H1 (cell line): ENCODE data around the gene GRIP1. TPM values are rescaled to one million over a fixed set of nuclear protein-coding genes. Genes with fewer than 3 reads are reported as not detected.

ENCODE experiments used
- CTCF ChIA-PET: fragments of 300-600 bp; sonication (Branson Sonifier 250); formaldehyde crosslinking; loops from one replicate; lab custom pipeline; 2021; ENCODE audit not compliant: partially characterized antibody; lab: Charles Lee
- POLR2A ChIA-PET: fragments of 300-600 bp; sonication (Branson Sonifier 250); formaldehyde crosslinking; loops from one replicate; lab custom pipeline; 2021; ENCODE audit warnings: inconsistent platforms; ENCODE audit not compliant: partially characterized antibody; lab: Charles Lee
- DNase-seq, 2 experiments: peaks; one replicate each; pipeline versions ENCODE4 v3.0.0 to v3.0.0-alpha.2; 2010 to 2022; ENCODE audit warnings: low spot score in 2 of 2, low read depth in 1 of 2, mixed read lengths in 1 of 2
- FAIRE-seq: peaks from 2 replicates; lab custom pipeline; 2011; peaks lifted over from hg19 to GRCh38; lab: Jason Lieb, UNC
- H2AFZ ChIP-seq: 2 replicates; pipeline ENCODE4 v1.8.1; 2012; ENCODE audit warnings: low read length, inconsistent platforms
- H2AK5ac ChIP-seq: 2 replicates; pipeline ENCODE4 v1.6.1; 2013; ENCODE audit warnings: low read depth, low read length
- H2BK120ac ChIP-seq: replicated peaks from 2 replicates; pipeline ENCODE3; 2013; ENCODE audit warnings: low read depth, low read length, inconsistent platforms
- H2BK12ac ChIP-seq: 2 replicates; pipeline ENCODE4 v1.6.1; 2013; ENCODE audit warnings: low read depth, low read length
- H2BK15ac ChIP-seq: 2 replicates; pipeline ENCODE4 v1.6.1; 2013; ENCODE audit warnings: low read length
- H2BK20ac ChIP-seq: 2 replicates; pipeline ENCODE4 v1.6.1; 2013; ENCODE audit warnings: low read length
- H2BK5ac ChIP-seq: 2 replicates; pipeline ENCODE4 v1.6.1; 2013; ENCODE audit warnings: low read depth, low read length
- H3K14ac ChIP-seq: 2 replicates; pipeline ENCODE4 v1.6.1; 2013; ENCODE audit warnings: inconsistent platforms; ENCODE audit not compliant: insufficient read length
- H3K18ac ChIP-seq: 2 replicates; pipeline ENCODE4 v1.6.1; 2013; ENCODE audit warnings: low read length; ENCODE audit errors: extremely low read depth
- H3K23ac ChIP-seq: 2 replicates; pipeline ENCODE4 v1.6.1; 2013; ENCODE audit warnings: inconsistent platforms; ENCODE audit not compliant: insufficient read length
- H3K23me2 ChIP-seq: 2 replicates; pipeline ENCODE4 v1.6.1; 2013; ENCODE audit warnings: low read depth, low read length
- H3K27ac ChIP-seq: 2 replicates; pipeline ENCODE4 v1.6.1; 2011; ENCODE audit warnings: low read depth, low read length, inconsistent platforms
- H3K27me3 ChIP-seq, 4 experiments: replicated peaks in 1 of 4; 1 replicate in 1 of 4; 2 replicates in 3 of 4; pipeline versions ENCODE4 v1.6.1 to v1.8.1; 2011 to 2013; ENCODE audit warnings: low read length in 3 of 4, mild to moderate bottlenecking in 3 of 4, inconsistent platforms in 2 of 4, mixed read lengths in 2 of 4, moderate library complexity in 1 of 4; ENCODE audit not compliant: control insufficient read depth in 3 of 4, insufficient read depth in 3 of 4; ENCODE audit errors: extremely low read depth in 1 of 4
- H3K36me3 ChIP-seq, 4 experiments: 2 replicates each; pipeline versions ENCODE4 v1.6.1 to v1.8.1; 2011 to 2013; ENCODE audit warnings: mild to moderate bottlenecking in 4 of 4, low read length in 3 of 4, moderate library complexity in 2 of 4, control low read depth in 1 of 4, inconsistent platforms in 1 of 4; ENCODE audit not compliant: insufficient read depth in 4 of 4, control insufficient read depth in 2 of 4
- H3K4ac ChIP-seq: replicated peaks from 2 replicates; pipeline ENCODE3; 2013; ENCODE audit warnings: low read length, low read depth, mixed read lengths, inconsistent platforms; ENCODE audit not compliant: insufficient read length
- H3K4me1 ChIP-seq, 4 experiments: replicated peaks in 1 of 4; 1 replicate in 1 of 4; 2 replicates in 3 of 4; pipeline versions ENCODE4 v1.6.1 to v1.8.1; 2011 to 2013; ENCODE audit warnings: low read length in 3 of 4, inconsistent platforms in 2 of 4, mixed read lengths in 1 of 4; ENCODE audit not compliant: insufficient read depth in 4 of 4, control insufficient read depth in 3 of 4
- H3K4me2 ChIP-seq, 2 experiments: 2 replicates each; pipeline versions ENCODE4 v1.6.1 to v1.8.1; 2011 to 2013; ENCODE audit warnings: low read depth in 2 of 2, low read length in 2 of 2, control low read depth in 1 of 2, inconsistent platforms in 1 of 2, mild to moderate bottlenecking in 1 of 2; ENCODE audit not compliant: insufficient read depth in 1 of 2
- H3K4me3 ChIP-seq, 4 experiments: fragments of 200-600, 300-600 bp in 1 of 4; sonication (generic), shearing (Covaris generic), sonication (Bioruptor Twin) in 1 of 4; 2 replicates each; pipeline versions ENCODE4 v1.5.1 to v1.8.1; 2011 to 2016; ENCODE audit warnings: low read length in 4 of 4, low read depth in 3 of 4, control low read depth in 2 of 4, inconsistent platforms in 2 of 4, mild to moderate bottlenecking in 2 of 4, mixed read lengths in 1 of 4, moderate library complexity in 1 of 4; ENCODE audit not compliant: insufficient read depth in 2 of 4; ENCODE audit errors: extremely low read depth in 1 of 4
- H3K56ac ChIP-seq: replicated peaks from 2 replicates; pipeline ENCODE3; 2013; ENCODE audit warnings: low read depth, mild to moderate bottlenecking, mixed read lengths, low read length, inconsistent platforms; ENCODE audit not compliant: insufficient read length
- H3K79me1 ChIP-seq: 2 replicates; pipeline ENCODE4 v1.6.1; 2013; ENCODE audit warnings: low read depth, low read length, control low read depth
- H3K79me2 ChIP-seq, 2 experiments: 2 replicates each; pipeline versions ENCODE4 v1.6.1 to v1.8.1; 2012 to 2013; ENCODE audit warnings: low read length in 2 of 2, mild to moderate bottlenecking in 2 of 2, inconsistent platforms in 1 of 2; ENCODE audit not compliant: insufficient read depth in 2 of 2, control insufficient read depth in 1 of 2
- H3K9ac ChIP-seq, 4 experiments: replicated peaks in 1 of 4; 1 replicate in 1 of 4; 2 replicates in 3 of 4; pipeline versions ENCODE4 v1.6.1 to v1.8.1; 2011 to 2013; ENCODE audit warnings: low read depth in 3 of 4, low read length in 3 of 4, control low read depth in 2 of 4, mild to moderate bottlenecking in 2 of 4, moderate library complexity in 2 of 4, inconsistent platforms in 1 of 4; ENCODE audit errors: extremely low read depth in 1 of 4
- H3K9me3 ChIP-seq, 2 experiments: 2 replicates each; pipeline versions ENCODE4 v1.6.1 to v1.8.1; 2012 to 2013; ENCODE audit warnings: mild to moderate bottlenecking in 2 of 2, moderate library complexity in 2 of 2, control low read depth in 1 of 2, inconsistent platforms in 1 of 2, low read depth in 1 of 2, low read length in 1 of 2, mixed read lengths in 1 of 2; ENCODE audit not compliant: insufficient read depth in 2 of 2
- H4K20me1 ChIP-seq, 2 experiments: replicated peaks in 1 of 2; 2 replicates each; pipeline versions ENCODE3 to v1.8.1; 2011 to 2013; ENCODE audit warnings: inconsistent platforms in 2 of 2, low read length in 2 of 2, mild to moderate bottlenecking in 1 of 2; ENCODE audit not compliant: insufficient read depth in 2 of 2, control insufficient read depth in 1 of 2
- H4K5ac ChIP-seq: 2 replicates; pipeline ENCODE4 v1.6.1; 2013; ENCODE audit warnings: low read length, low read depth, mixed read lengths, inconsistent platforms; ENCODE audit not compliant: insufficient read length
- H4K8ac ChIP-seq: 2 replicates; pipeline ENCODE4 v1.8.0; 2013; ENCODE audit warnings: mild to moderate bottlenecking, moderate library complexity, low read length, inconsistent platforms; ENCODE audit not compliant: insufficient read depth; ENCODE audit errors: extremely low read depth
- H4K91ac ChIP-seq: replicated peaks from 2 replicates; pipeline ENCODE3; 2013; ENCODE audit warnings: low read length, mixed read lengths, inconsistent platforms; ENCODE audit not compliant: insufficient read length
- CBX8 ChIP-seq: fragments of 300-800, 300-1000 bp; sonication (generic); IDR thresholded peaks from 2 replicates; pipeline ENCODE4 v1.7.1; 2016; ENCODE audit warnings: low read depth, low read length, borderline replicate concordance
- JUND ChIP-seq: IDR thresholded peaks from 2 replicates; pipeline ENCODE4 v1.6.1; 2011; ENCODE audit warnings: mild to moderate bottlenecking, improper control_type of control experiment, low read length
- POLR2AphosphoS5 ChIP-seq: IDR thresholded peaks from 2 replicates; pipeline ENCODE4 v1.6.1; 2011; ENCODE audit warnings: low read depth, low read length
- RXRA ChIP-seq: IDR thresholded peaks from 2 replicates; pipeline ENCODE4 v1.6.1; 2011; ENCODE audit warnings: low read depth, mild to moderate bottlenecking, low read length, moderate library complexity; ENCODE audit not compliant: insufficient read depth
- SP2 ChIP-seq: IDR thresholded peaks from 2 replicates; pipeline ENCODE4 v1.6.1; 2012; ENCODE audit warnings: mild to moderate bottlenecking, low read length, inconsistent platforms
- SP4 ChIP-seq: IDR thresholded peaks from 2 replicates; pipeline ENCODE4 v1.6.1; 2012; ENCODE audit warnings: low read length, inconsistent platforms
- ZNF274 ChIP-seq: IDR thresholded peaks from 2 replicates; pipeline ENCODE4 v1.7.0; 2012; ENCODE audit warnings: low read length, borderline replicate concordance; ENCODE audit errors: extremely low read depth
- WGBS, 2 experiments: shearing (Covaris generic) in 1 of 2; methylation state at CpG; one replicate each; pipeline versions ENCODE4 v1.1.6 to v1.1.7; 2013 to 2015; ENCODE audit warnings: low lambda C conversion rate in 2 of 2, mixed read lengths in 2 of 2, inconsistent platforms in 1 of 2, low coverage in 1 of 2, missing lambda C conversion rate in 1 of 2; ENCODE audit not compliant: insufficient replicate concordance in 2 of 2, insufficient coverage in 1 of 2, insufficient read length in 1 of 2; ENCODE audit errors: extremely low coverage in 1 of 2, missing lambda C conversion rate in 1 of 2; 5-methylcytosine and 5-hydroxymethylcytosine counted together
- polyA plus RNA-seq, 7 experiments: library from polyadenylated mRNA; depleted of rRNA in 3 of 7; stranded (reverse) in 5 of 7; unstranded in 2 of 7; fragments of >200 nt in 5 of 7; fragments of 200-250 nt in 2 of 7; gene quantifications; 1 replicate in 5 of 7; 2 replicates in 1 of 7; 4 replicates in 1 of 7; pipeline versions ENCODE4 v1.2.1 to v1.2.3, GENCODE V29; 2011 to 2013; ENCODE audit warnings: missing spikeins in 2 of 7, mixed read lengths in 2 of 7
- total RNA-seq: library from RNA; stranded (reverse); fragmentation: NEBNext Ultra II Directional; extraction: Animal tissue kit (Norgen Biotek cat#: 25700); gene quantifications from 2 replicates; pipeline ENCODE4 v1.2.1, GENCODE V29; 2021
- TF ChIP-seq, protein P1 (sequence below): IDR thresholded peaks from 2 replicates; pipeline ENCODE4 v1.6.1; 2011; ENCODE audit warnings: low read length, improper control_type of control experiment

Gene GRIP1
- total and polyA plus RNA-seq, 2 of the 8 experiments (the other 6 are each of a cell fraction or from before 2014, with no cell fraction given): 4.5 to 27.3 TPM

DNA sequence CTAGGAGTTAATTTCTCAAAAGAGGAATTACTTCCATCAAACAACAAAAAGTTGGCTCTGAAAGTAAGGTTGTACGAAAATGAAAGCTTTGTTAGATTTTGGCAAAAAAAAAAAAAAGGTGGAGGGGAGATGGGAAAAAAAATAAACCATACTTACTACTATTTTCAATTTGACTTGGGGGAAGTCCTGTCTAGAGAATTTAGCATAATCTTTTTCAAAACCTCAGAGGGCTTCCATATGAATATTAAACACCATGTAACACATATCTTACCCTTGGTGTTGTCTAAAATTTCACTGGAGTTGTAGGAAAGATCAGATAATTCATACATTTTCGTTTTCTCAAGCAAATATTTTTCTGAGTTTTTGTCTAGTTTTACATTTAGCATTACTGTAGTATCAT lies 17.5 kb downstream of the GRIP1 start:
- no peak overlapping the region for H3K9ac ChIP-seq
- TF ChIP-seq JUND (no peak), SP2 (no peak), CBX8 (no peak), POLR2AphosphoS5 (no peak), ZNF274 (no peak), SP4 (no peak), RXRA (no peak)
- TF ChIP-seq, protein P1, sequence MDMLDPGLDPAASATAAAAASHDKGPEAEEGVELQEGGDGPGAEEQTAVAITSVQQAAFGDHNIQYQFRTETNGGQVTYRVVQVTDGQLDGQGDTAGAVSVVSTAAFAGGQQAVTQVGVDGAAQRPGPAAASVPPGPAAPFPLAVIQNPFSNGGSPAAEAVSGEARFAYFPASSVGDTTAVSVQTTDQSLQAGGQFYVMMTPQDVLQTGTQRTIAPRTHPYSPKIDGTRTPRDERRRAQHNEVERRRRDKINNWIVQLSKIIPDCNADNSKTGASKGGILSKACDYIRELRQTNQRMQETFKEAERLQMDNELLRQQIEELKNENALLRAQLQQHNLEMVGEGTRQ: no peak
- TF ChIP-seq, all 59 proteins: peak for 0
- no peak overlapping the region for H2AK5ac ChIP-seq
- no peak overlapping the region for H3K4me3 ChIP-seq
- no peak overlapping the region for H2BK15ac ChIP-seq
- no peak overlapping the region for H4K5ac ChIP-seq
- H2BK120ac ChIP-seq: no peak overlapping the region
- DNase-seq (no peak), FAIRE-seq (no peak)
- no peak overlapping the region for H2BK5ac ChIP-seq
- H3K4me1 ChIP-seq: 0 out of 7 replicates have a peak, but pooled peaks cover 0 to 2% (median 0%) of the 10 kb centered on the region in 4 experiments
- no peak overlapping the region for H3K23ac ChIP-seq
- ChIA-PET CTCF (interaction anchor here (1.0 kb wide), 1 partner anchor 516 kb away, joined by 3 read pairs; no protein-coding TSS in a partner anchor), POLR2A (no interaction called here)
- H3K4me2 ChIP-seq: no peak overlapping the region
- no peaks in the 10 kb centered on the region for H3K27me3 ChIP-seq
- H4K91ac ChIP-seq: no peak overlapping the region
- H2BK20ac ChIP-seq: no peak overlapping the region
- no peak overlapping the region for H2BK12ac ChIP-seq
- whole genome bisulfite sequencing, 2 experiments: 88% methylated on average over 2 of the region's 2 CpGs; no CpG with 5 or more reads in 1 of the 2 experiments
- no peaks in the 10 kb centered on the region for H3K79me1 ChIP-seq
- H3K56ac ChIP-seq: no peak overlapping the region
- H3K79me2 ChIP-seq: no peaks in the 10 kb centered on the region
- no peak overlapping the region for H3K4ac ChIP-seq
- H3K23me2 ChIP-seq: no peaks in the 10 kb centered on the region
- H2AFZ ChIP-seq: no peak overlapping the region
- no peak overlapping the region for H3K14ac ChIP-seq
- H3K27ac ChIP-seq: no peak overlapping the region
- H3K36me3 ChIP-seq: no peaks in the 10 kb centered on the region
- no peaks in the 10 kb centered on the region for H4K20me1 ChIP-seq
- no peaks in the 10 kb centered on the region for H3K9me3 ChIP-seq
- no peak overlapping the region for H3K18ac ChIP-seq
- no peak overlapping the region for H4K8ac ChIP-seq
